HG03095 (cell line): ENCODE results near the gene FAM135A.
"Not testable (repeated sequence)": the region's sequence is repeated elsewhere in the genome, so short reads cannot be mapped to it uniquely, and the experiment has no call there.

ENCODE experiments used
- ATAC-seq: cut with Tn5 transposase; IDR thresholded peaks from one replicate; pipeline ENCODE4 v1.9.1; 2021; ENCODE audit warnings: moderate library complexity; ENCODE audit not compliant: unreplicated experiment

FAM135A gene

DNA sequence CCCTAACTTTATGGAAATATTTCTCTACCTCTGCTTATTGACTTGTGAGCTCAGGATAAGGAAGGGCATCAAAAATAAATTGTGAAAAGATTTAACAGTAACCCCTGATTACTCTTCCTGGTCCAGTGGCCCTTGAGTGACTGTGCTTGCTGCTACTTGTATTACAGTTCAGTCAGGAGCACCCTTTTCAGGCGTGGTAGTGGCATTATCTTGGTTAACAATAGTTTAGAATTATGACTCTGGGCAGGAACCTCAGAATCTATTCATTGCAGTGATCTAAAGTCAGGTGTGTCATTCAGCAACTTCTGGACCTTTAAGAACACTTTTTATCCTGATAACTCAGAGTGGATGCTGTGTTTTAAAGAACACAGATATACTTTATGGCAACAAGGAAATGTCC is 43.4 kb downstream of the FAM135A start:
- ATAC-seq = no peak

DNA sequence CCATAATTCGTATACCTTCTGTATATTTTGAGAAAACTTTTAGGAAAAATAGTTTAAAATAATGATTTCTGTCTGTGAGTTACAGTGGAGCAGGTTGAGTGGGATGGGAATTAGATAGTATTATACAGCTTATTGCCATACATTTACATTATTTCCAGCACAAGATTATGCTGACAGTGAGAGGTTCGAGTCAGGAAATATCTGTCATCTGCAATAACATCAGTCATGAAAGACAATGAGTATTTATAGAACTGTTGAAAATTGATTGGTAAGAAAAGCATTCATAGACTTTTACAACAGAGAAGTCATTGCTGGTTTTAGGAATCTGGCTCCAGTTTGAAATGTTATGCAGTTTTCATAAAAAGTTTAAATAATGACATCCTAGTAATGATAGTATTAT is 45.9 kb downstream of the FAM135A start:
- no peak for ATAC-seq

DNA sequence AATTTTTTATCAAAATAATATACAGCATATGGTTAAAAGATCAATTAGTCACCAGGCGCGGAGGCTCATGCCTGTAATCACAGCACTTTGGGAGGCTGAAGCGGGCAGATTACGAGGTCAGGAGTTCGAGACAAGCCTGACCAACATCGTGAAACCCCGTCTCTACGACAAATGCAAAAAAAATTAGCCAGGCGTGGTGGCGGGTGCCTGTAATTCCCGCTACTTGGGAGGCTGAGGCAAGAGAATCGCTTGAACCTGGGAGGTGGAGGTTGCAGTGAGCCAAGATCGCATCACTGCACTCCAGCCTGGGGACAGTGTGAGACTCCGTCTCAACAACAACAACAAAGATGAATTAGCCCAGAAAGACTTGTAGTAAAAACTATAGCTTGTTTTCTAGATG is 46.4 kb downstream of the FAM135A start:
- ATAC-seq = not testable (repeated sequence)

DNA sequence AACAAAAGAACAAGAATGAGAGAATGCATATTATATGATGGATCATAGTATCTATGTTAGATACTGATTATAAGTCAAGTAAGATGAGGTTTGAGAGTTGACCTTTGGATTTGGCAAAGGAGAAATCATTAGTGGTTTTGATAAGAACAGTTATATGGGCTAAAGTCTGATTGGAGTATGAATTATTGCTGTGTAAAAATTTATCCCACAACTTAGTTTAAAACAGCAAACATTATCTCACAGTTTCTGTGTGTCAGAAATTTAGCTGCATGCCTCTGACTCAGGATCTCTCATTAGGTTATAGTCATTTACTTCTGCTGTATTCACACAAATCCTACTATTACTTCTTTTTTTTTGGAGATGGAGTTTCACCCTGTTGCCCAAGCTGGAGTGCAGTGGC is 56.7 kb downstream of the FAM135A start:
- no peak for ATAC-seq

GRCh38 chr6:70470510-70470909 is 57.2 kb downstream of the FAM135A start:
- ATAC-seq = not testable (repeated sequence)

DNA sequence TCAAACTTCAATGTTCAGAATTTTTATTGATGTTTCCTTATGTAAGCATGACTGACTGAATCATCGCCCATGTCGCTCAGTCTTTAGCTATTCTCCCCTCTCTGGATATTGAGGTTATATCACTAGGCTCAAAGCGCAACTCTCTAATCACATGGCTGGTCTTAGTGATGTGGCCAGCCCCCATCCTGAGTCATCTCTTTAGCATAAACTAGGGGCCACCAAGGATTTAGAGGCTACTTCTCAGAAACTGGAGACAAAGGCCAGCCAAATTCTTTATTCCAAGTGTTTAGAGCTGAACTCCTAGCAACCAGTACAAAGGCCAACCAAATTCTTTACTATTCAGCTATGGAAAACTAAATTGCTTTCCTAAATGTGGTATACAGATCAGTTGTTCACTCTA is 61.4 kb downstream of the FAM135A start:
- ATAC-seq = no peak

- ATAC-seq = no peak
Measured at GRCh38 chr6:70479236-70479635, 65.9 kb downstream of the FAM135A start.

- not testable (repeated sequence) for ATAC-seq
Measured at GRCh38 chr6:70486638-70487037, 73.3 kb downstream of the FAM135A start.

DNA sequence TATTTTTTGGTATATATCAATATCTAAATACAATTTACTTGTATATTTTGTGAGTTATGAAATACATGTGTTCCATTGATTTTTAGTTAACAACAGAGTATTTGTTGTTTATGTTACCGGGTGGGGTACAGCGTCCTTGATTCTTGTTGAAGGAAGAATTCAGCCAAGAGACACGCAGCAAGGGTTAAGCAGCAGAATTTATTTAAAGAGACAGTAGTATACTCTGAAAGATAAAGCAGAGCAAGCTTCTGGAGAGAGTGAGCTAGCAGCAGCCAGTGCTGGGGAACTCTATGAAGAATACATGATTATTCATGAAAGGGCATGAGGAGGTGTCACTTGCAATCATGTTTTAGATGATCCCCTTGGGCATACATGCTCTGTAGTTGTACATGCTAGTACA is 76.1 kb downstream of the FAM135A start:
- no peak for ATAC-seq

DNA sequence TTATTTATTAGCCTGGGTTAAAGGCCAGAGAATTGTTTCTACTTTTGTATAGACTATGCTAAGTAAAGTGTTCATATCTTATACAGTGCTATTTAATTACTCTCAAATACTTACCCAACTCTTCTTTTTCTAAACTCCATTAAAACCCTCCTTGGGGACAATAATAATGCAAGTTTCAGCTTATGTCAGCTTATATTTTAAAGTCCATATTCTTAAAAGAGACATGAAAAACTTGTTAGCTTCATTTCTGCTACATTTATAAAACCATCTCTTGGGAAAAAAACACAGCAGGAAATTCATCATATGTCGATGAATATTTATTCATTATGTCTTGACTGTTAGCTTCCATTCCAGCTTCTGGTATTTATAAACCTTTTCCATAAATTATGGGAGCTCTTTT is 81.5 kb downstream of the FAM135A start:
- ATAC-seq = no peak

- ATAC-seq = not testable (repeated sequence)
Measured at GRCh38 chr6:70495790-70496189, 82.5 kb downstream of the FAM135A start.

DNA sequence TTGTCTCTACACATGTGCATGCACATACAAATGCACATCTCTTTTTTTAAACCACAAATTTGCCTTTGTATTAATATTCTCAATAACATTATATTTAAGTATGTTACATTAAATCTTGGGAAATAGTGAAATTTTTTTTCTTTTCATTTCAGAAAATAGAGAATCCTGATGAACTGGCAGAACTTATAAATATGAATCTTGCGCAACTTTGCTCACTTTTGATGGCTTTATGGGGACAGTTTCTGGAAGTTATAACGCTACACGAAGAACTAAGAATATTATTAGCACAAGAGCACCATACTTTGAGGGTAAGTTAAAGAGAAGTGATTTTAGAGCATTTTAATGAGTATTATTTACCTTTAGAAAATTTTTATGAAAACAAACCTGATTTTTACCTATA is 89.2 kb downstream of the FAM135A start:
- ATAC-seq = no peak

DNA sequence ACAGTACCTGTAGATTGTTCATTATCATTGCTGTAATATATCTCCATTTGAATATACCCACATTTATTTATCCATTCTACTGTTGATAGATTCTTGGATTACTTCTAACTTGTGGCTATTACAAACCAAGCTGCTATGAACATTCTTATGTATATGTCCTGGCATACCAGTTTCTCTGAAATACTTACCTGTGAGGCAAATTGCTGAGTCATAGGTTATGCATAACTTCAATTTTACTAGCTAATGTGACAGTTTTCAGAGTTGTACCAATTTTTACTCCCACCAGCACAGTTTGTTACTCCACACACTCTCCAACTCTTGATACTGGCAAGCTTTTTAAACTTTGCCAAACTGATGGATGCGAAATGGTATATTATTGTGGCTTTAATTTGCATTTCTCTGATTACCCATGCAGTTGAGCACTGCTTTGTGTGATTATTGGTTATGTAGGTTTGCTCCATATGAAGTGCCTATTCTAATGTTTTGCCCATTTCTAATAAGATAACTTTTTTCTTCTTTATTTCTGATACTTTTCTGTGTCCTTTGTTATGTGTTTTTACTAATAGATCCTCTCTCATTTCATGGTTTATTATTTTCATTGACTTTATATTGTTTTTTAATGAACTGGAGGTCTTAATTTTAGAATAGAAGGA is 90.6 kb downstream of the FAM135A start:
- no peak for ATAC-seq

DNA sequence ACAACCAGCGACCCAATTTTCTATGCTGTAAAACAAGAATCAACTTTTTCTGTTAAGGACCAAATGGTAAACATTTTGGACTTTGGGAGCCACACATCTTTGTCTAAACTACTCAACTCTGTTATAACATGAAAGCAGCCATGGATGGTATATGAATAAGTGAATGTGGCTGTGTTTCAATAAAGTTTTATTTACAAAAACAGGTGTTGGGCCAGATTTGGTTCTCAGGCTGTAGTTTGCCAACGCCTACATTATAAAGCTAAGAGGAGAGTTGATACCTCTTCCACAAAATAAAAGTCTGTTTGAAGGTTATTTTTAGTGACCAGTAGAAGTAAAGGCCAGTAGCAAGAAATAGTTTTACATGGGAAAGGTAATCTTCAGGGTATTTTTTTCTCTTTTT is 93.0 kb downstream of the FAM135A start:
- no peak for ATAC-seq

GRCh38 chr6:70507161-70507560 is 93.9 kb downstream of the FAM135A start:
- no peak for ATAC-seq

DNA sequence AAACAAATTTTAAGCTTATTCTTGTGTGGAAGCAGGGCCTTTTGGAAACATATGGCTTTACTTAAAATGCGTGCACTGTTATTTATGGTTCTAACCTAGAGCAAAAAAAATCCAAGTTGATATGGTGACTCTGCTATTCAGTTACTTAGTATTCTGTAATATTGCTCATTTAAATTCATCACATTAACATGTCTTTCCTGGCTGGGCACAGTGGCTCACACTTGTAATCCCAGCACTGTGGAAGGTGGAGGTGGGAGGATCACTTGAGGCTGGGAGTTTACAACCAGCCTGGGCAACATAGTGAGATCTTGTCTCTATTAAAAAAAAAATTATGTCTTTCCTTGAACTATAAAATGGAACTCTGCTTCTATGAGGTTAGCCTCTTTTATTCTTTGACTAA is 95.6 kb downstream of the FAM135A start:
- ATAC-seq = no peak

DNA sequence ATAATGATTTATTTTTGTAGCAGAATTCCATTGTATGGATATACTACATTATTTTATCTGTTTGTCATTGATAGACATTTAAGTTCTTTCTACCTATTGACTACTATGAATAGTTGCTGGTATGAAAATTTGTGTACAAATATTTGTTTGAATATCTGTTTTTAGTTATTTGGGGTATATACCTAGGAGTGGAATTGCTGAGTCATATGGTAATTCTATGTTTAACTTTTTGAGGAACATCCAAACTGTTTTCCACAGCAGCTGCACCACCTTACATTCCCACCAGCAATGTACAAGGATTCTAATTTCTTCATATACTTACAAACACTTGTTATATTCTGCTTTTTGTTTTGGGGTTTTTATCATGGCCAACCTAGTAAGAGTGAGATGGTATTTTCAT is 97.3 kb downstream of the FAM135A start:
- ATAC-seq = no peak

DNA sequence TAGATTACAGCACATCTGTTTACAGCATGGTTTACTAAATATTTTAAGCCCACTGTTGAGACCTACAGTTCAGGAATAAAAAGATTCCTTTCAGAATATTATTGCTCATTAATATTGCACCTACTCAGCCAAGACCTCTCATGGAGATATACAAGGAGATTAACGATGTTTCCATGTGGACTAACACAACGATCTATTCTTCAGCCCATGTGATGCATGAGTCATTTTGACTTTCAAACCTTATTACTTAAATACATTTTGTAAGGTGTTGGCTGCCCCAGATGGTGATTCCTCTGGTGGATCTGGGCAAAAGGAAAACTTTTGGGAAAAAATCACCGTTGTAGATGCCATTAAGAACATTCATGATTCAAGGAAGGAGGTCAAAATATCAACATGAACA is 105.4 kb downstream of the FAM135A start:
- no peak for ATAC-seq

DNA sequence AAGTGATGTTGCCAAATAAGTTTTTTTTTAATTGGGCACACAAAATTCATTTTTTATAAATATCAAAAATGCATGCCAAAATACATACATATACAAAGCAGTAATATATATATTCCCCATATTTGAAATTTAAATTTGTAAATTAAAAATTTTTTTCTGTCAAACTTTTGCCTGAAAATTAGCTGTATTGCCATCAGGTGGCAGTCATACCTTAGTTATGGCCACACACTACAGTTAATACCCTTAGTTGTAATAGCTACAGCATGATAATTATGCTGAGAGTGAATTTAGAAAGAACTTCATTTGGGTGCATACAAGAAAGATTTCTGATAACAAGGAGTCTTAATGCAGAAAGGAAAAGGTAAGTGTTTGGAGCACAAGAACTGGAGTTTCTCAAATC is 107.3 kb downstream of the FAM135A start:
- no peak for ATAC-seq

DNA sequence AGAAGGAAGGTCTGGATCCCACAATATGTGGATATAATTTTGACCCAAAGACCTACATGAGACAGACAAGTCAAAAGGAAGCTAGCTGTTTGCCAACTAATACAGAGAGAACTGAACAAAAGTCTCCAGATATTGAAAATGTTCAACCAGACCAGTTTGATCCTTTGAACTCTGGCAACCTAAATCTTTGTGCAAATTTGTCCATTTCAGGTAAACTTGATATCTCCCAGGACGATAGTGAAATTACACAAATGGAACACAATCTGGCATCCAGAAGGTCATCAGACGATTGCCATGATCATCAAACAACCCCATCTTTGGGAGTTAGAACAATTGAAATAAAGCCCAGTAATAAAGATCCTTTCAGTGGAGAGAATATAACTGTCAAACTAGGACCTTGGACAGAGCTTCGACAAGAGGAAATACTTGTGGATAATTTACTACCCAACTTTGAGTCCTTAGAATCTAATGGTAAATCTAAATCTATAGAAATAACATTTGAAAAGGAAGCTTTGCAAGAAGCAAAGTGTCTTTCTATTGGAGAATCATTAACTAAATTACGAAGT is 111.5 kb downstream of the FAM135A start:
- ATAC-seq = no peak

DNA sequence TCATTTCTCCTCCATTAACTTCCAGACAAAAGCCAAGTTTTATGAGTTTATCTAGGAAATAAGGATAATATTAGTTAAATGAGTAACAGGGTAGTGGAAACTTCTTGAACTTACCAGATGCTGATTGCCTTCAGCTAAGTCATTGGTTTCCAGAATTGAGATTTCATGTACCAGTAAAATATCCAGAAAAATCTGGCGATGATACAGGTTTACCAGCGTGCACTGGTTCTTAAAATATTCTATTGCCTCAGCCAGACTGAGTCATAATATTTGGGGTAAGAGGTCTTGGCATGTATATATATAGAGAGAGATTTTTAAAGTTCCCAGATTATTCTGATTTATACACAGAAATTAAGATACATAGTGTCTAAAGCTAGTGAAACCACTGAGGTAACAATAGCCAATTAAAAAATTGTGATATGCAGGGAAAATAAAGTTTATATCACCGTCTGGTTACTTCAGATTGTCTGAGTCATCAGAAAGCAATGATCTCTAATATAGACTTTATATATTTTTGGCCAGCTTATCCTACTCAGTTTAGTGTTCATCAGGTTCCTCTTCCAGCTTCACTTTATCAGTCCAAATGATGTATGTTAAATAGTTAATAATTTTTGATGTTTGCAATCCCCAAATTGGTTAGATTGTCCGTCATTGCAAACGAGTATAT is 113.9 kb downstream of the FAM135A start:
- ATAC-seq = no peak

GRCh38 chr6:70530023-70530422 is 116.7 kb downstream of the FAM135A start:
- ATAC-seq = no peak

- no peak for ATAC-seq
Measured at GRCh38 chr6:70531133-70531532, 117.8 kb downstream of the FAM135A start.
